Measurements from ENCODE around the gene SERTAD4. TPM values are rescaled to one million over a fixed set of nuclear protein-coding genes. Genes with fewer than 3 reads are reported as not detected.

Gene SERTAD4
- total and polyA plus RNA-seq, 2 of the 8 experiments (the other 6 are each of a cell fraction or from before 2014, with no cell fraction given): 0.54 to 3.2 TPM

- POLR2A ChIA-PET (ENCODE audit: partially characterized antibody): interaction anchor here (0.9 to 1.4 kb wide), 2 partner anchors 25 to 116 kb away, joined by 3 to 4 read pairs; no protein-coding TSS in a partner anchor
- Histone ChIP-seq H3K23ac (ENCODE audit: insufficient read length) (no peak overlapping the region), H3K79me1 (ENCODE audit: low read depth, low read length) (no peaks in the 10 kb centered on the region), H2AK5ac (ENCODE audit: low read depth, low read length) (no peak overlapping the region; the same call in 1 of the 2 replicates), H3K56ac (replicated peaks; ENCODE audit: insufficient read length, low read depth, low read length) (no peak overlapping the region), H4K8ac (ENCODE audit: extremely low read depth, insufficient read depth, low read length) (no peak overlapping the region; the same call in 1 of the 2 replicates), H4K20me1 (replicated peaks in 1 of 2; ENCODE audit: control insufficient read depth in 1 of 2, insufficient read depth in 2 of 2, low read length in 2 of 2) (no peaks in the 10 kb centered on the region), H2BK15ac (ENCODE audit: low read length) (peak overlapping the region; percentile 90; the same call in 1 of the 2 replicates), H2BK120ac (replicated peaks; ENCODE audit: low read depth, low read length) (no peak overlapping the region), H3K79me2 (ENCODE audit: control insufficient read depth in 1 of 2, insufficient read depth in 2 of 2, low read length in 2 of 2) (no peaks in the 10 kb centered on the region), H3K9ac (replicated peaks in 1 of 4; ENCODE audit: extremely low read depth in 1 of 4, low read depth in 3 of 4, low read length in 3 of 4) (no peak overlapping the region), H3K4ac (replicated peaks; ENCODE audit: insufficient read length, low read depth, low read length) (no peak overlapping the region), H3K27me3 (replicated peaks in 1 of 4; ENCODE audit: control insufficient read depth in 3 of 4, extremely low read depth in 1 of 4, insufficient read depth in 3 of 4, low read length in 3 of 4) (peaks cover 0 to 15% (median 13%) of the 10 kb centered on the region in 4 experiments; a peak in 5 of 7 replicates), H2BK12ac (ENCODE audit: low read depth, low read length) (0 out of 2 replicates have a peak overlapping the region, but pooled peaks have one; percentile 4), H3K27ac (ENCODE audit: low read depth, low read length) (no peak overlapping the region), H3K14ac (ENCODE audit: insufficient read length) (no peak overlapping the region), H2BK5ac (ENCODE audit: low read depth, low read length) (no peak overlapping the region), H3K4me1 (replicated peaks in 1 of 4; ENCODE audit: control insufficient read depth in 3 of 4, insufficient read depth in 4 of 4, low read length in 3 of 4) (peaks cover 0 to 7% (median 3%) of the 10 kb centered on the region in 4 experiments; a peak in 3 of 7 replicates), H3K4me3 (ENCODE audit: extremely low read depth in 1 of 4, insufficient read depth in 2 of 4, low read depth in 3 of 4, low read length in 4 of 4) (no peak overlapping the region), H4K91ac (replicated peaks; ENCODE audit: insufficient read length, low read length) (no peak overlapping the region), H3K36me3 (ENCODE audit: control insufficient read depth in 2 of 4, insufficient read depth in 4 of 4, low read length in 3 of 4) (no peaks in the 10 kb centered on the region), H3K23me2 (ENCODE audit: low read depth, low read length) (no peaks in the 10 kb centered on the region; the same call in 1 of the 2 replicates), H3K4me2 (ENCODE audit: insufficient read depth in 1 of 2, low read depth in 2 of 2, low read length in 2 of 2) (no peak overlapping the region), H2AFZ (ENCODE audit: low read length) (0 out of 2 replicates have a peak overlapping the region, but pooled peaks have one; percentile 8), H3K9me3 (ENCODE audit: insufficient read depth in 2 of 2, low read depth in 1 of 2, low read length in 1 of 2) (no peaks in the 10 kb centered on the region), H3K18ac (ENCODE audit: extremely low read depth, low read length) (no peak overlapping the region), H2BK20ac (ENCODE audit: low read length) (no peak overlapping the region), H4K5ac (ENCODE audit: insufficient read length, low read depth, low read length) (no peak overlapping the region)
- WGBS, 2 experiments (ENCODE audit: extremely low coverage in 1 of 2, insufficient coverage in 1 of 2, insufficient read length in 1 of 2, insufficient replicate concordance in 2 of 2, low coverage in 1 of 2, low lambda C conversion rate in 2 of 2, missing lambda C conversion rate in 1 of 2): 86% methylated on average over 13 of the region's 13 CpGs; no CpG with 5 or more reads in 1 of the 2 experiments
- FAIRE-seq (no peak), DNase-seq (ENCODE audit: low read depth in 1 of 2, low spot score in 2 of 2) (no peak)
- no peak for TF ChIP-seq TAF1 (IDR thresholded peaks at IDR 0.05; ENCODE audit: low read depth, low read length)
- CTCF ChIA-PET (ENCODE audit: partially characterized antibody): interaction anchor here (0.5 to 2.0 kb wide), 10 partner anchors 13 to 1002 kb away, joined by 3 to 8 read pairs (median 4); no protein-coding TSS in a partner anchor
These were observed 25.3 kb downstream of the SERTAD4 start for GRCh38 chr1:210257698-210258529.

Data from H1 (cell line).